Activated naive CD8-positive, alpha-beta T cell treated with anti-CD3 and anti-CD28 coated beads, Interleukin-2, amount 50 U/mL, for 16 hours (primary cell): Measurements from ENCODE around the gene NT5DC1.

Experiments used
- DNase-seq: peaks from one replicate; pipeline ENCODE4 v3.0.0-alpha.2; 2020; ENCODE audit warnings: low read depth, low spot score

Gene NT5DC1

DNA sequence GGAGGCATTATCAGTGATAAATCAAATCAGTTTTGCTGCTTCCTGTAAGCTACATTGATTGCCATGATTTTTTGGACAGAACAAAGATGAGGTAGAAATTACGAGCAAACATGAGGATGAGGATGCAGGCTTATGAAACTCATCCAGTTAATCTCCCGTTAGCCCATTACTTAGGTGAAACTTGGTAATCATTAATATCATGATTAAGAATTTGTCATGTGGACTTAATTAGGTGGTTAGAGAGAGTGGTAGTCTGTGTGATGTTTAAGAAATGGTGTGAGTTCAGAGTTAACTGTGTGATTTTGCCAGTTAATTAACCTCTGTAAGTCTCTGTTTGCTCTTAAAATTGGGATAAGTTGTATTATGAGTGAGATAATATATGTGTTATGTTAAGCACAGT, 91.2 kb downstream of the NT5DC1 start:
- DNase-seq = no peak

DNA sequence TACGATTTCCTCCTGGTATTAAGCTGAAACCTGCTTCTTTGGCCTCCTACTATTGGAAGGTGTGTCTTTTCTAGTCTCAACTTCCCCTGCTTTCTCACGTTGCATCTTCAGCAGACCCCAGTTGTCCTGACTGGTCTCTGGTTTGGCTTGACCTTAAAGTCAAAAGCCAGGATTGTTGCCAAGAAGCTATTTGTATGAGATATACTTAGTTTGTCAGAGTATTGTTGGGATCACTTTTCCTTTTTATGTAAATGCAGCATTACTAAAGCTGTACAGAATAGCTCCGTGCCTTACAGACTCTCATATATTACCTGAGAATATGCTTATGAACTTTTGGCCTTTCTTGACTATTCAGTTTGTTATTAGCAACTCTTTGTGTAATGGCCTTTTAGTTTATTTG, 92.1 kb downstream of the NT5DC1 start:
- no peak for DNase-seq

- no peak for DNase-seq
Observed at GRCh38 chr6:116196841-116197240, 96.2 kb downstream of the NT5DC1 start.

DNA sequence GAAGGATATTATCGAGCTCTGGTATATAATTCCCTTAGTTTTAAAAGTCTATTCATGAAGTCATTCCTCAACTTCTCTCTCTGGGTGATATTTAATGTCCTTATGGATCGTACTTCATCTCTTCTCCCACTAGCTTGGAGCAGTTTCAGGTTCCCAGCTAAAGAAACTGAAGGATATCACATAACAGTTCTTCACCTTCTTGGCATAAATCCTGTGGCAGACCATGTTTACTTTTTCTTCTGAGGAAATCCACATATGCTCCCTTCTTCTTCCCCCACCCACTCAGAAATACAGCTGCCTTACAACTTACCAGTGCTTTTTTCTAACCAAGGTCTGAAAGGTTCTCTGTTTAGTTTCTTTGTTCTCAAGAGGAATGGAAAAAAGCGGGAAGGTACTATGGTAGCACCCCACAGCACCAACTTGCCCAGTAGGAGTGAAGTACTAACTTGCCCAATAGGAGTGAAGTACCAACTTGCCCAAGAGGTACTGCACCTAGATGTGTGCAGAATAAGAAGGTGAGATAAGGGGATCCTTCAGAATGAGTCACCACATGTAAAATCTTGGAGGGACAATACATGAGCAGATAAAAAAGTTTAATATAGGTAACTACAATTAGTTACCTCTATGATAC, 100.1 kb downstream of the NT5DC1 start:
- no peak for DNase-seq

GRCh38 chr6:116201538-116201937, 100.9 kb downstream of the NT5DC1 start:
- DNase-seq = no peak

DNA sequence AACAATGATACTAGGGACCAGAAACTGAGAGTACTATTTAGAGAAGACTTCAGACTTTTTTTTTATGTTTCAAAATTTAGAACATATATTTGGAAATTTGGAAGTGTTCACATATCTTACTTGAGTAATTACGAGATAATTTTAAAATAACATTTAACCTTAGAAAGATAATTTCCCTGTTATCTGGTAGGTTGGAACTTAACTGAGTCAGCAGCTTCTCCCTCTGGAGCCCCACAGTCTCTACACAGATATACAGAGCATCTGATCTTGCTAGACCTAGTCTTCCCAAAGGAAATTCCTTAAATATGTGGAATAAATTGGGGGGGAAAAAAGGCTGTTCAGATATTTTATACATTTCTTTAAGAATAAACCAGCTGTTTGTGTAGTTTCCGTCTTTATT, 104.6 kb downstream of the NT5DC1 start:
- DNase-seq = no peak

DNA sequence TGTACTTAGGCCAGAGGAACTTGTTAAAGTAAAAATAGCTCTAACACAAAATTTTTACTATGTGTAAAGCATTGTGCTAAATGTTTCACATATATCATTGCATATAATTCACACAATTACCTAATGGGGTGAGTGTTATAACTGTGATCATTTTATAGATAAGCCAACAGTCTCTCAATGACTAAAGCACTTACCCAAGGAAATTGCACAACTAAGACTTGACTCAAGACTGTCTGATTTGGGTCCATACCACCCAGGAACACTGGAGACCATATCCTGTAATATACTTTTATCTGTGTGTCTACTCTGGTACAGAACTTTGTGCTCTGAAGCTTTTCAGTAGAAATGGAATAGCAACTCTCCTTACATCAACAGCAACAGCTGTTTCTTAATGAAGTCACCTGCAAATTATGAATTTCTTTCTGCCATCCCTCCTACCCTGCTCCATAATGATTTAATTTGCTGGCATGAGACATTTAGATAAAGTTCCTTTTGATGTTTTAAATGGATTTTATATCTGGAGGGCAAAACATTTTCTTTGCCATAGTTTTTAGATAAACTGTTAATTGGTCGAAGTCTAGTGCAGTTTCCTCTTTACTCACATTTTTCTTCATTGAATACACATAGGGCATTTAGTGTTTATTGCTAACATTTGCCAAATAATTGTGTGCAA, 105.7 kb downstream of the NT5DC1 start:
- DNase-seq = no peak

DNA sequence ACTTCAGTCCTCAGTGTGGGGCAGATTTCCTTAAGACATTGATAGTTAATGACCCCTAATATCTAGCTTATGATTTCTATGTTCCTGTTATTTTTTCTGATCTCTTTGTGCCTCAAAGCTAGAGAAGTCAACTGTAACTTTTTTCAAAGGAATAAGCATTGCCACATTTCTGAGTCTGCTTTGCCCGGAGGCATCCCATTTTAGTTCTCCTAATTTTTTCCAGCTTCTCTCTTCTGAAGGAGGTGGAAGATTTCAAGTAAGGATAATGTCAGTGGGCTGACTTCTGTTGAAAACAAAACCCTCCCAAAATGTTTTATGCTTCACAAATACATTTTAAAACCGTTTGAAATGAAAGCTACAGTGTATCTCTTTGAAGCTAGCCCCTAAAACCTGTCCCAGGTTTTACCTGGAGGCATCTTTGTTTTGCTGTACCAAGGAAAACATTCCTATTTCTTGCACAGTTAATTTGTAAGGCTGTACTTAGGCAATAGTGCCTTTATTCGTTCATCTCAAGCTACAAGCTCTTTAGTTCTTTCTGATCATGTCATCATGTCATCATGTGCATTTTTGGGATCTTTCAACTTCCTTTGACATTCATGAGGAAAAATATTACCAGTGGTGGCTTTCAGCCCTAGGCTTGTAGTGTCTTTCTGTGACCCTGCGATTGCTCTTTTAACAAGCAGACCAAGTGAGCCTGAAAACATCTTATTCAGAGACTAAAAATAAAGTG, 107.6 kb downstream of the NT5DC1 start:
- no peak for DNase-seq

DNA sequence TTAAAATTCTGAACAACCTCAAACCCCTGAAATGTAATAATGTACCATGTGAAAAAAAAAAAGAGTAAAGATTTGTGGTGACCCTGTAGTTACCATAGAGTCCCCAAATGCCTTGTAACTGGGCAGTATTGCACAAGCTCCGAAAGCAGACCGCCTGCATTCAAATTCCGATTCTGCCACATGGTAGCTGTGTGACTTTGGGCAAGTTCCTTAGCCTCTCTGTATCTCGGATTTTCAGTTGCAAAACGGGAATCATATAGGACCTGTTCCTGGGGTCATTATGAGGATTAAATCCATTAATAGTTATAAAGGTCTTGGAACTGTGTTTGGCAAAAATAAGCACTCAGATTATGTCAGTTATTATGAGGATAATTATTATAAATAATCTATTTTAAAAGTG, 109.7 kb downstream of the NT5DC1 start:
- no peak for DNase-seq

DNA sequence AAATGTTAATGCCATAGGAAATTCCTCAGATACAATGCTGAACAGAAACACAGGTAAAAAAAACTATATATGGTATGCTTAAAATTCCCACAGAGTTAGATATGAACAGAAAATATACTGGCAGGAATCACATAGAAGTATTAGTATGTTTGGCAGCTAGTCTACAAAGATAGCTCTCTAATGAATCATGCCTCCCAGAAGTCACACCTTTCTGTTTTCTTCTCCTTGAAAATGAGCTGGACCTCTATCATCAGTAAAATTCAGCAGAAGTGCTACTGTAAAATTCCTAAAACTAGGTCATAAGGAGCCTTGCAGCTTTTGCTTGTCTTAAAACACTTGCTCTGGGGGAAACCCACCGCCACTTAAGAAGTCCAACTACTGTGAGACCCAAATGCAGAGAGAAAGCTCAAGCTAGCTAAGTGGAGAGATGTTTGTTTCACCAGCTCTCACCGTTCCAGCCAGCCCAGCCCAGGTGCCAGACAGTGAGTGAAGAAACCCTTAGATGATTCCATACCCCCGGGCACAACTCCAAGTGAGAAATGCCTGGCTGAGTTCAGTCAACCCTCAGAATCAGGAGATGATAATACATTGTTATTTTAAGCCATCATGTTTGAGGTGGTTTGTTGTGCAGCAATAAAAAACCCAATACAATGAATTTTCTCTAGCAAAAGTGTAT, 110.2 kb downstream of the NT5DC1 start:
- DNase-seq = no peak

DNA sequence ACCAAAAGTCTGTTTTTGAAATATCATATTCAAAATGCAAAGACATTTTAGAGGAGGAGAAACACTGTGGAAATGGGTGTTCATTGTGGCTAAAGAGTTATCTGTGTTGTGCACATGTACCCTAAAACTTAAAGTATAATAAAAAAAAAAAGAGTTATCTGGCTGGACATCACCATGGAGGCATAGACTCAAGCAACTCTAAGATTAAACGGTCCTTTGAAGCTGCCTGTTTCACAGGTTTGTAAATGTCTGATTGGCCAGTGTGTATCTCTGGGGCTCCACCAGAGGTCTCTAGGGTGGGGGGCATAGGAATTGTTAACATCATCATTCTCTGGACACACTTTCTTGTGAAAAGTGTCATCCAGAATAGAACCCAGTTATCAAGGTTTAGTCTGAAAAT, 114.0 kb downstream of the NT5DC1 start:
- DNase-seq = no peak

DNA sequence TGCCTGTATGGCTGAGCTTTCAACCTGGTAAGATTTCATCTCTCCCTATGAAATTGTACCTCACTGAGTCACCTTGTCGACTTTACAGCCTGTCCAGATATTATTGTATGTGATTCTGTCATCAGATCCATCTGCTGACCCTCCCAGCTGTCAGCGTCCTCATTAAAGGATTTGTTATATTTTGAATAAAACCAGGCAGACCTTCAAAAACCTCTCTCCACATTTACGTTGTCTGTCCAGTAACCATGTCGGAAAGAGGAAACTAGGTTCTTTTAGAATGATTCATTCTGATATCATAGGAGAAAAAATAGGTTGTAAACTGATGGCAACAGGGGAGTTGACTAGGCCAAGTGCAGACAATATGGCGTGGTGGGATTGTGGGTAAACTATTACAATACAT, 114.8 kb downstream of the NT5DC1 start:
- no peak for DNase-seq

DNA sequence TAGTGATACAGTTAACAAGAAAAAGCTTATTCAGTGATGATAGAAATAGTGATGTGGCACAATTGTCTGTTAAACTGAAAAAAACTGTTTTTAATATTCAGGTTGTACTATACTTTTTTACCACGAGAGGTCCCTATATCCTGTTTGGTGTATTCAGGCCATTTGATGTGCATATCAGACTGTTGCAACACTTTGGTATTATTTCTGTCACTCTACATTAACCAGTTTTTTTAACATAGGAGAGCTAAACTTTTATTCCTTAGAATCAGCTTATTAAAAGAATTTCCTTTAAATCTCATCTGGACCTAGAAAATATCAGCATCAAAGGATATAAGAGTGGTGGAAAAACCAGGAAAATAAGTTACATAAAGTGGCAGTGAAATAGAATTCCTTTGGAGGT, 116.4 kb downstream of the NT5DC1 start:
- no peak for DNase-seq

DNA sequence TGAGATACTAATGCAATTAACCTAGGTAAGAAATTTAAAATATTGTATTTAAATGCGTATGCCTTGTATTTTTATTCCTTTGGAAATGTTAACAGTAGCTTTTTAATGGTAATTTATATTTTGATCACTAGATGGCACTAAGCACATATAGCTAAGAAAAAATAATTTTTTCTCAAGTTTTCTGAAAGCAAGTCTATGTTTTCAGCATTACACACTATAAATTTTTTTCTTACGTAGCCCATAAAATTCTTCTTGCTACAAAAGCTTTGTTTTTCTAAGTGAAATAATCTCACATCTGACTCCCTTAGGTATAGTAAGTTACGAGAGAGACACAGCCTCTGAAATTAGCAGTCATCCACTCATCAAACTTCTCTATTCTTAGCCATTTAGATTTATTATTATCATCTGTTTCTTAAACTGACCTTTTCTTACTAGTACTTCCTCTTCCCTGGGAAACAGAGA, 117.5 kb downstream of the NT5DC1 start:
- DNase-seq = no peak

GRCh38 chr6:116218866-116219265, 118.2 kb downstream of the NT5DC1 start:
- no peak for DNase-seq

DNA sequence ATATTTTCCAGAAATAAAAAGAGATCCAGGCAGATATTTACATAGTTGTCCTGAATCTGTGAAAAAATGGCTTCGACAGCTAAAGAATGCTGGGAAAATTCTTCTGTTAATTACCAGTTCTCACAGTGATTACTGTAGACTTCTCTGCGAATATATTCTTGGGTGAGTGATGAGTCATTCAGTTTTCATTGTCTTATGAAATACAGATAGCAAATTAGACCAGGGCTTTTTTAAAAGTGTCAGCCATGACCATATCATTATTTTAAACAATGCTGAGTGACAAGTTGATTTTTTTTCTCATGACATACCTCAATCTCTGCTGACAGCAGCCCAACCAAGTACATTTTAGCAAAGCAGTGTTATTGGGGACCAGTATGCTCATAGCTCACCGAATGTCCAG, 120.4 kb downstream of the NT5DC1 start:
- DNase-seq = no peak

GRCh38 chr6:116221911-116222310, 121.3 kb downstream of the NT5DC1 start:
- DNase-seq = no peak

DNA sequence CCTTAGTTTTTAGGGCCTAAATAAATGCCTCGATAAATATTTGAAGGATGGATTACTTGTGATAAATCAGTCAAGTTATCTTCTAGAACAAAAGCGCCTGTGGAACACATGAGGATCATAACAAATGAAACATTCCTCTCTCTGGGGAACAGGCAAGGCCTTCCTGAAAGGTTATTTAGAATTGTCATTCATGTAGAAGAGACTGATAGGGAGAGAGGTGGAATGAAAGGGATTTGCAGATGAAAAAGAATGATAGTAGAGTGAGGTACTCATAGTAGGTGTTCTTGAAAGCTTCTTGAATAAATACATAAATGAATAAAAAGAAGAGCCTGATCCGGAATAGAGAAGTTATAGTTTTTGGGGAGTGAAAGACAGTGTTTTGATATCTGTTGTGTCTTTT, 122.7 kb downstream of the NT5DC1 start:
- DNase-seq = no peak

GRCh38 chr6:116229287-116229913, 128.7 kb downstream of the NT5DC1 start:
- DNase-seq = no peak

GRCh38 chr6:116234689-116235088, 134.0 kb downstream of the NT5DC1 start:
- no peak for DNase-seq

DNA sequence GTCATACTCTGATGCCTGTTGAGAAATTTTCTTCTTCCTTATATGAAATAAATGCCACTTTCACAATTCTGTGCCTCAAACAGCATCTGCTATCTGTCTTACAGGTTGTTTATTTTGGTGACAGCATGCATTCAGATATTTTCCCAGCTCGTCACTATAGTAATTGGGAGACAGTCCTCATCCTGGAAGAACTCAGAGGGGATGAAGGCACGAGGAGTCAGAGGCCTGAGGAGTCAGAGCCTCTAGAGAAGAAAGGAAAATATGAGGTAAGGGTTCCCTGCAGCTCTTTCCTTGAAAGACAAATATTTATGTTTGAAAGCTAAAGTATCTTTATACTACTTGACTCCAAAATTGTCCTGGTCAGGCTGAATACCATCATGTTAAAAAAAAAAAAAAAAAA, 137.4 kb downstream of the NT5DC1 start:
- DNase-seq = no peak

DNA sequence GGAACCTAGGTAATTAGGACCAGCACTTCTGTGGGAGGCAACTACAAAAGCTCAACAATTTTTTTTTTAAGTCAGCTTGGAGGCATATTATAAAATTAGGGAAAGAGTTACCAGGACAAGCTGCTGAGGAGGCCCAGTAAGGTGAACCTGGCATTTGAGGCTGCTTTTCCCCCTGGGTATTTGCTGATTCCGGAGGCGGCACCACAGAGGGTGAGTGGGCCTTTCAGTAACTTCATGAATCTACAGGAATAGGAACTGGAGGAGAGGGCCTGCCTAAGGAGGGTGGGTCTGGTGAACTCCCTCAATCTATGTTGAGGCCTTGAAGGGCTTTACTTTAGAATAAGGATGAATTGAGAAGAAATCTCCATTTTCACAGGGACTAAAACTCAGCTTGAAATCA, 138.6 kb downstream of the NT5DC1 start:
- no peak for DNase-seq
